Body of pancreas (tissue), 4 donors: ENCODE measurements around the gene COIL. TPM values are rescaled to one million over a fixed set of nuclear protein-coding genes. Genes with fewer than 3 reads are reported as not detected.

Source experiments
- ATAC-seq: fragments of 150-250 bp; one replicate; pipeline ENCODE4 v1.9.1; 2016
- DNase-seq, 4 donors: peaks; one replicate each; pipeline ENCODE4 v3.0.0-alpha.2; 2019
- H3K27ac ChIP-seq, 4 donors: fragments of 200-600 bp; sonication (generic); 1 replicate in 3 of 4; 2 replicates in 1 of 4; pipeline versions ENCODE4 v1.5.1 to v1.6.1; 2016 to 2019; ENCODE audit warnings: mild to moderate bottlenecking in 1 of 4, mixed read lengths in 1 of 4, moderate library complexity in 1 of 4
- H3K27me3 ChIP-seq, 2 donors: fragments of 200-600 bp; sonication (generic); one replicate each; pipeline ENCODE4 v1.6.0; 2016; ENCODE audit warnings: mild to moderate bottlenecking in 1 of 2
- H3K36me3 ChIP-seq, 2 donors: fragments of 200-600 bp; sonication (generic); replicated peaks in 1 of 2; 2 replicates each; pipeline ENCODE4 v1.5.1; 2016; ENCODE audit warnings: low read depth in 2 of 2; ENCODE audit not compliant: insufficient read depth in 1 of 2
- H3K4me1 ChIP-seq: fragments of 200-600 bp; sonication (generic); one replicate; pipeline ENCODE4 v1.6.0; 2016
- H3K4me3 ChIP-seq, 2 donors: fragments of 200-600 bp; sonication (generic); 1 replicate in 1 of 2; 2 replicates in 1 of 2; pipeline ENCODE4 v1.5.1; 2016 to 2019
- H3K9me3 ChIP-seq, 3 donors: fragments of 200-600 bp; sonication (generic); 1 replicate in 2 of 3; 2 replicates in 1 of 3; pipeline ENCODE4 v1.5.1; 2016
- POLR2A ChIP-seq, 3 donors: fragments of 450-650 bp; IDR thresholded peaks; one replicate each; pipeline ENCODE4 v1.6.1; 2016; ENCODE audit warnings: antibody characterized with exemption in 3 of 3, mild to moderate bottlenecking in 2 of 3
- WGBS, 2 donors: methylation state at CpG; one replicate each; pipeline ENCODE4 v1.1.5; 2017; 5-methylcytosine and 5-hydroxymethylcytosine counted together
- intact Hi-C: fragments of 100-400 bp; cut with DNase I; formaldehyde crosslinking; loops from one replicate; pipeline ENCODE4 v1.15.1; 2023
- microRNA counts, 2 donors: library from miRNA; unstranded; fragments of <30 nt; microRNA quantifications; one replicate each; lab custom pipeline; 2017
- total RNA-seq, 2 donors: library from RNA; depleted of rRNA; stranded (reverse); fragments of >200 nt; gene quantifications; one replicate each; pipeline ENCODE4 v1.1.0, GENCODE V29; 2016
- TF ChIP-seq, protein P1 (sequence below), 7 experiments: fragments of 450-650 bp in 4 of 7; fragments of 200-600 bp in 3 of 7; sonication (generic) in 3 of 7; IDR thresholded peaks; one replicate each; pipeline ENCODE4 v1.5.1; 2016 to 2019; ENCODE audit warnings: antibody characterized with exemption in 7 of 7

Gene COIL
- total RNA-seq, 2 donors from 2014 or later, result 4.6 to 7.8 TPM

DNA sequence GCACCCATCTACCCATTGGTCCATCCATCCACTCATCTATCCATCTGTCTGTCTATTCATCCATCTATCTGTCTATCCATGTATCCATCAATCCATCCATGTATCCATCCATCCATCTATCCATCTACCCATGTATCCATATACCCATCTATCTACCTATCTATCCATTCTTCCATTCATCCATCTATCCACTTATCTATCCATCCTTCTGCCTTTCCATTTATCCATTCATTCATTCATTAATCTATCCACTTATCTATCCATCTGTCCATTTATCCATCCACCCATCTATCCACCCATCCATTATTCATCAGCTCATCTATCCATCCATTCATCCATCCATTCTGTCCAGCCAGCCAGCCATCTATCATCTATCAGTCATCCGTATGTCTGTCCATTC, 68.5 kb downstream of the COIL start:
- Histone ChIP-seq H3K4me3 (no peak overlapping the region), H3K4me1 (no peaks in the 10 kb centered on the region), H3K36me3 (peaks cover 14 to 33% of the 10 kb centered on the region in 2 donors), H3K27ac (no peak overlapping the region), H3K9me3 (no peaks in the 10 kb centered on the region), H3K27me3 (no peaks in the 10 kb centered on the region)
- DNase-seq, result no peak
- 86 to 100% methylated on average over 1 of the region's 1 CpG for WGBS, 2 donors
- TF ChIP-seq POLR2A (IDR thresholded peaks at IDR 0.05), result no peak
- TF ChIP-seq, protein P1, sequence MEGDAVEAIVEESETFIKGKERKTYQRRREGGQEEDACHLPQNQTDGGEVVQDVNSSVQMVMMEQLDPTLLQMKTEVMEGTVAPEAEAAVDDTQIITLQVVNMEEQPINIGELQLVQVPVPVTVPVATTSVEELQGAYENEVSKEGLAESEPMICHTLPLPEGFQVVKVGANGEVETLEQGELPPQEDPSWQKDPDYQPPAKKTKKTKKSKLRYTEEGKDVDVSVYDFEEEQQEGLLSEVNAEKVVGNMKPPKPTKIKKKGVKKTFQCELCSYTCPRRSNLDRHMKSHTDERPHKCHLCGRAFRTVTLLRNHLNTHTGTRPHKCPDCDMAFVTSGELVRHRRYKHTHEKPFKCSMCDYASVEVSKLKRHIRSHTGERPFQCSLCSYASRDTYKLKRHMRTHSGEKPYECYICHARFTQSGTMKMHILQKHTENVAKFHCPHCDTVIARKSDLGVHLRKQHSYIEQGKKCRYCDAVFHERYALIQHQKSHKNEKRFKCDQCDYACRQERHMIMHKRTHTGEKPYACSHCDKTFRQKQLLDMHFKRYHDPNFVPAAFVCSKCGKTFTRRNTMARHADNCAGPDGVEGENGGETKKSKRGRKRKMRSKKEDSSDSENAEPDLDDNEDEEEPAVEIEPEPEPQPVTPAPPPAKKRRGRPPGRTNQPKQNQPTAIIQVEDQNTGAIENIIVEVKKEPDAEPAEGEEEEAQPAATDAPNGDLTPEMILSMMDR (IDR thresholded peaks at IDR 0.05), result no peak
- no peak for ATAC-seq
- intact Hi-C loops, result no loop called here

- intact Hi-C loops, result no loop called here
- DNase-seq (peak; percentile 25 to 56 (median 44)), ATAC-seq (no peak)
- H3K36me3 ChIP-seq, result peaks cover 14 to 33% of the 10 kb centered on the region in 2 donors
- TF ChIP-seq, protein P1 (IDR thresholded peaks at IDR 0.05), result peak in 6 of 7 experiments; percentile 20 to 46 (median 38)
- TF ChIP-seq POLR2A (IDR thresholded peaks at IDR 0.05), result no peak
- H3K9me3 ChIP-seq, result no peaks in the 10 kb centered on the region
- 65 to 70% methylated on average over 16 of the region's 16 CpGs for WGBS, 2 donors
- H3K27ac ChIP-seq, result no peak overlapping the region
- no peak overlapping the region for H3K4me3 ChIP-seq
- no peaks in the 10 kb centered on the region for H3K27me3 ChIP-seq
- H3K4me1 ChIP-seq, result no peaks in the 10 kb centered on the region
These were observed 69.1 kb downstream of the COIL start for GRCh38 chr17:56891751-56892150.

DNA sequence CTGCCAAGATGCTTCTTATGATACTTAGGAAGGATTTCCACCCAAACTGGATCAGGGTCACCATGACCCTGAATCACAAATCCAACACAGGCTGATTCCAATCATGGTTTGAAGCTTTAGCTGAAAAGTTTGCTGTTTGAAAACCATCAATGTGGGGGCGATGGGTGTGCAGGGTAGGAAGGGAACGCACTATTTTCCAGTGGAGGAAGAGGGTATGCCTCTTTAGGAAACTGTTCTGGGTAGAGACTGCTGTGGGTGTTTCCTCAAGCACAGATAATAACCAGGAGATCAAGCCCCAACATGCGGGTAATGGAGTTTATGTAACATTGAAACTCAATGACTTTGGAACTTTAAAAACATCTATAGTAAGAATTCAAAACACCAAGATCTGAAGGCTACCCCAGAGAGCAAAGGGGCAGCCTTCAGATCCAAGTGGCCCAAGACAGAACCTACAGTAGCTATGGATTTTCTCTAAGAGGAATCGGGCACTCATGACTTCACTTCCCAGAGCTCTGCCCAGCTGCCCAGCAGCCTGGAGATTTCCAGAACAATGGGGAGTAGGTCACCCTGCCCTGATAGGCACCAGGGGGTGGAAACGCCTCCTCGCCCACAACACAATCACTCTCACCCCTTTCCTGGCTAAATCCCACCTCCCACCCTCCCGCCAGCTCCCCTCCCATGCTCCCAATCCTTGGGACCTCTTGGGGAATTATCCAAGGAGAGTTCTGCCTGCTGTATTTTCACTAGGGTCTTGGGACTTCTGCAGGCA, 69.8 kb downstream of the COIL start:
- Histone ChIP-seq H3K4me3 (no peak overlapping the region), H3K36me3 (peaks cover 14 to 35% of the 10 kb centered on the region in 2 donors), H3K27ac (no peak overlapping the region), H3K27me3 (no peaks in the 10 kb centered on the region), H3K9me3 (no peaks in the 10 kb centered on the region), H3K4me1 (no peaks in the 10 kb centered on the region)
- intact Hi-C loops, result no loop called here
- TF ChIP-seq, protein P1 (IDR thresholded peaks at IDR 0.05), result no peak
- no peak for TF ChIP-seq POLR2A (IDR thresholded peaks at IDR 0.05)
- no peak for DNase-seq
- no peak for ATAC-seq
- WGBS, 2 donors, result 91 to 95% methylated on average over 7 of the region's 7 CpGs

- 94 to 100% methylated on average over 1 to 6 of the region's 6 CpGs for WGBS, 2 donors
- TF ChIP-seq, protein P1 (IDR thresholded peaks at IDR 0.05), result no peak
- TF ChIP-seq POLR2A (IDR thresholded peaks at IDR 0.05), result no peak
- peaks cover 14 to 32% of the 10 kb centered on the region in 2 donors for H3K36me3 ChIP-seq
These were observed 70.5 kb downstream of the COIL start for GRCh38 chr17:56890390-56890789.

More at GRCh38 chr17:56890390-56890789, 70.5 kb downstream of the COIL start:
- intact Hi-C loops, result no loop called here
- Histone ChIP-seq H3K4me3 (no peak overlapping the region), H3K4me1 (no peaks in the 10 kb centered on the region), H3K9me3 (no peaks in the 10 kb centered on the region), H3K27ac (no peak overlapping the region), H3K27me3 (no peaks in the 10 kb centered on the region)
- no peak for DNase-seq
- ATAC-seq, result no peak

MicroRNA genes within 50 kb of the gene (microRNA counts, 767-probe panel; counts per million panel counts)
- microRNA hsa-miR-3614-5p (lab: Ali Mortazavi, UCI), result 0 to 736 counts per million in 2 donors

Other genes starting within 250 kb of the COIL start
- 1 to 10 TPM in 1 of 2 donors, under 1 TPM in 1; 0.78 to 2.3 TPM for gene C17orf67, start 127.1 kb downstream of the COIL start, total RNA-seq
- gene DGKE, start 126.9 kb downstream of the COIL start, total RNA-seq, result 1 to 10 TPM; 4.6 to 7.0 TPM
- 10 to 100 TPM; 13.5 to 21.8 TPM for gene TRIM25, start 47.0 kb downstream of the COIL start, total RNA-seq
- 10 to 100 TPM; 27.0 to 57.7 TPM for gene SCPEP1, start 17.1 kb upstream of the COIL start, total RNA-seq
- 10 to 100 TPM; 24.4 to 48.5 TPM for gene AKAP1, start 124.2 kb upstream of the COIL start, total RNA-seq